Stimulated activated CD8-positive, alpha-beta memory T cell treated with anti-CD3 and anti-CD28 coated beads, Interleukin-4, amount 100 ng/mL, for 24 hours (primary cell): ENCODE data around the gene SEC23IP.

Experiments
- DNase-seq: peaks from one replicate; pipeline ENCODE4 v3.0.0-alpha.2; 2020; ENCODE audit warnings: low read depth

The SEC23IP gene

DNA sequence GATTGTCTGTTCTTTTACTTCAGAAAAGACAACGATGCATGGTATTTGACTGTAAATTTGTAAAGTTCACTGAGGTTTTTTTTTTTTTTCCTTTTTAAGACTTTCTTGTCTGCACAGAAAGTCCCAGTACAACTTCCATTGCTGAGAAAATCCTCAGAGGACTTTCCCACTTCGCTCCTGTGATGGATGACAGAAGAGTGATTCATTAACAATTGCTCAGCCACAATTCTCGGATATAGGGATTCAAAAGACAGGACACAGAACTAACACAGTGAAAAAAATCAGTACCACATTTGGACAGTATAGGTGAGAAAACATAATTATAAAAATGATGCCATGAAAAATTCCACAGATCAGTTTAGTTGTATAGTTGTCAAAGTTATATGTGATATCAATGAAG is 48.0 kb downstream of the SEC23IP start:
- DNase-seq: no peak

DNA sequence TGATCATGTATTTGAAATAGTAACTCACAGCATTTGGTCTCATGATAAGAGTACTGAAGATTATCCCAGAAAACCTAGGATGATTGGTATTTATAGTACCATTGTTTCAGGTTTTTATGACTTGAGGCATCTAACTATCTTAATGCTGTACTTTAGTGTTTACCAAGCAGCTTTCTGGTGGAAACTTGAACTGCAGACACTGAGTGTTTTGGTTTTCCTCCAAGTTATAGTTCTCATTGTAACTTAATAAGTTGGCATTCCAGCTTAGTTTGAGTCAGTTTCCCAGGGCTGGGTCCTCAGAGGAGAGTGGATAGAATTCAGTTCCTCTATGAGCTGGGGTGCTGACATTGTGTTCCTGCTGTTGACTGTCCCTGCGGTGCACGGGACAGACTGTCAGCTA is 50.4 kb downstream of the SEC23IP start:
- DNase-seq: no peak

GRCh38 chr10:119945805-119946204 is 53.3 kb downstream of the SEC23IP start:
- DNase-seq: no peak

GRCh38 chr10:119947300-119947699 is 54.8 kb downstream of the SEC23IP start:
- no peak for DNase-seq

DNA sequence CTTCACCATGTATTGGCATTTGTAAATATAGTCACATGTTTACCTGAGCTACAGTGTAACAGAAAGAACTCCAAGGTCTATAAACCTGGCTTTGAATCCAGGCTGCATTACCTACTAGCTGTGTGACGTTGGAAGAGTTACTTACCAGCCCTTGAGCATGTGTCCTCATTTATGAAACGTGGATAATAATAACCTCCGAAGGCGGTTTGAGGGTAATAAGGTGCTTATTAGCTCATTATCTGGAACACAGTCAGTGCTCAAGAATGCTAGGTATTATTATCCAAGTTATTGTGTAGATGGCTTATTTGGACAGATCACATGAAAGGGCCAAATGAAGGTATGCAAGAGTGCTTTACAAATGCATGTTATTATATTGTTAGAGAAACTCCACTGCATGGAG is 64.9 kb downstream of the SEC23IP start:
- no peak for DNase-seq

GRCh38 chr10:119962837-119963236 is 70.3 kb downstream of the SEC23IP start:
- DNase-seq: no peak

DNA sequence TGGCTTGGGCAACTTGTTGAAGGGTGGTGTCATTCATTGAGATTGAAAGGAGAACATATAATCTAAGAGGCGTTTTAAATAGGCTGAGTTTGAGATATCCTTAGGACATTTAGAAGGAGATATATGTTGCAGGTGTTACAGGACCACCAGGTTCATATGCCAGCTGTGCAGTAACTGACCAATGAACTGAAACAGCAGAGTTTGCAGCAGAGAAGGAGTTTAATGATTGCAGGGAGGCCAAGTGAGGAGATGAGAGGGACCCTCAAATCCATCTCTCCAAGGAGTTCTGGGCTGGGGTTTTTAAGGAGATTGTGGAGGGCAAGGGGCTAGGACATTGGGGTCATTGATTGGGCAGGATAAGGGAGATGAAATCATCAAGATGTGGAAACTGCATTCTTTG is 74.5 kb downstream of the SEC23IP start:
- DNase-seq: no peak

DNA sequence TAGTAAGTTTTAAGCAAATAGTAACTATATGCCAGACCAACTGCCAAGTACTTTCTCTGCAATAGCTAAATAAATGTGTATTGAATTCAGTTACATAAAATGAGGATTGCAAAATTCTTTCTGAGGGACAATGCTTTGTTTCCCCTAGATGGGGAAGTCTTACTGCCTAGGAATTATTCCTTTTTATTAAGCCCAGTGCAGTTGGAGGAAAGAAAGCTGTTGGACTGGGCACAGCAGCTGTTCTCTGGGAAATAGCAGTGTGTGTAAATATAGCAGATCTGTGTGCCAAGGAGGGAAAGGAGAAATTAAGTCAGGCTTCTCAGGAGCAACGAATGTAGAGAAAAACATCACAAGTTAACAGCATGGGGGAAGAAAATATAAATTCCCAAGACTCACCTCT is 77.1 kb downstream of the SEC23IP start:
- DNase-seq: no peak

DNA sequence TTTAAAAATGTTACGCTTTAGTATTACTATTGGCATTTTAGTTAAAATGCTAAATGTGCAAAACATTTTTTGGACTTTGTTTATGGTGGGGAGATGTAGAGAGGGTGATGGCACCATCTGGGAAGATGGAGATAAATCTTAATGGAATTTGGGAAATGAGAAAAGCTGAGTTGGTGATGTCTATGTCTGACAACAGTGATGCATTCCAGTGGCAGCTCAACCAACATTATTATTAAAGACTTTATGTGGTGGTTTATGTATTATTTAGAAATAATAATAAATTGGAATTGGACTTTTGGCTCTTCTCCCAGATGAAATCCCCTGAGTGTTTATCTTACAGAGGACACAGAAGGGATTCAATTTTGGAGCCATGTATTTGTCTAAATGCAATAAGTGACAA is 77.6 kb downstream of the SEC23IP start:
- DNase-seq: no peak

DNA sequence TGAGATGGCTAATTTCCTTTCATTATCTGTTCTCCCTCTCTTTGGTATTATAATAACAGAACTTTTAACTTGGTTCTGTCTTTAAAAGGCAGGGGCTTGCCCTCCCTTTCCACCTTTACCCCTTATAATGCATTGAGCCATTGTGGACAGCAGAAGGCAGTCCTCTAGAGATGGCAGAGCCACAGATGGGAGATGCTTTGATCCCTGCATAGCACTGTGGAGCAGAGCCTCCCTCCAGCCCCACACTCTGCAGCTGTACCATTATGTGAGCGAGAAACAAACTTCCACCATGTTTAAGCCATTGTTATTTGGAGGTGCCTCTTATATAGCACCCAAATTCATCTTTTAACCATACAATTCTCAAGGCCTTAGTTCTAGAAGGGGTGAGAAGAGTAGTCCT is 78.4 kb downstream of the SEC23IP start:
- DNase-seq: no peak

DNA sequence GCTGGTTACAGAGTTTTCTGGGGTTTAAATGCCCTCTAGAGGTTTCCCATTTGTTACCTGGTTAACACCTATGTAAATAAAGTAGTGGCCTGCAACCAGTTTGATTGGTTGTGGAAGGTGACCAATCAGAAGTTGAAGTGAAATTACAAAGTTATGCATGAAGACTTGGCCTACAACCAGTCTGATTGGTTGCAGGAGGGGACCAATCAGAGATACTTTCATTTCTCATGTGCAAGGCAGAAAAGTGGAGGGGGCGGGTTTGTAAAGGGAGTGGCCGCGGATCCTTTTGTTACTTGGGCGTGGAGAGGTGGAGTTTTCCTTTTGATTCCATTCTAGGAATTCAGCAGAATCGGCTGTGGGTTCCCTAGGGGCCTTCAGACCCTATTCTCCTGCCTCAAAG is 80.8 kb downstream of the SEC23IP start:
- DNase-seq: no peak

DNA sequence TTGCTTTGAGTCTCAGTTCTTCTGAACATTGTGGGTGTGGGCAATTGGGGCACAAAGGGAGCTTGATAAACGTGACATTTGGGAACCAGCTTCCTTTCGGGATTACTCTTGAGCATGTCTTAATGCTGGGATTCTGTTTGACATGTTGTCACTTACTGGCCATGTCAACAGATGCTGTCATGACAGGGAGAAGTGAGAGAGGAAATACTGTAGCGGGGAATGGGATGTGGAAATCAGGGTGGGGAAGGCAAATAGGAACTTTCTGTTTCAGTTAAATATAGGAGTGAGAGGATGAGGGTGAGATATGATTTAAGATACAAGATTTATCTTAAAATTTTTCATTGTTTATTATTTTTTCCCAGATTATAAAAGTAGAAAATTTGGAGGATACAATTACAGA is 83.9 kb downstream of the SEC23IP start:
- no peak for DNase-seq

DNA sequence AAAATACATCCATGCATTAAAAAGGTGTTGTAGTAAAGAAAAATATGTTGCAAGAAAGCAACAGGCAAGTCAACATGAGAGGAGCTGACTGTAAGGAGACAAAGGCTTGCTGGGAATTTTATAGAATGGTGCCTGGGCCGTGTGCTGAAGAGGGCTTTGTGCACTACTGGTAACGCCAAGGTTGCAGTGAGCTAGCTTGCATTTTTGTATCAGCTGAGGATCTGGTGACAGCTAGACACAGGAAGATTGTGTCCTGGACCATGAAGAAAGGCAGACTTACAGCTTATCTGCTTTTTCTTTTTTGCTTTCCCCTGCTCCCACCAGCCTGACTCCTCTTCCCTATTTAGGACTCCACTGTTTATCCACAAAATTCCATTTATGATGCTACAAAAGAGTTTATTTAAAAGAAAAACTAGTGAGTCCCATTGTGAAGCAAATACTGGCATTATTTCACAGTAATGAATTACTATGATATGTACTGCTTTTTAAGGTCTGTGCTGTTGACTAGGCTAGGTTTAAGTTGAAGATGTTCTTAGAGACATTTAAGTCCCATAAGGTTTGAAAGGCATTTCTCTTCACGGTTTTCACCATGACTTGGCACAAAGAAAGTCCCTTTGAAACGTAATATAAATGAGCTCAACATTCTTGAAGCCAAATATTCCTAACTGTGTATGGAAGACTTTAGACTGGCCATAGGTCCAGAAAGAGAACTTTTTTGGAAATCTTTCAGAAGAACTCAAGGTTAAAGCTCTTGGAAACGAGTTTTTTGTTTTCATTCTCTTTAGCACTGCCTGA is 88.6 kb downstream of the SEC23IP start:
- no peak for DNase-seq

GRCh38 chr10:119981826-119982225 is 89.3 kb downstream of the SEC23IP start:
- DNase-seq: no peak

GRCh38 chr10:119988333-119988732 is 95.8 kb downstream of the SEC23IP start:
- no peak for DNase-seq

- DNase-seq: no peak
Observed at GRCh38 chr10:119989966-119990365, 97.4 kb downstream of the SEC23IP start.

DNA sequence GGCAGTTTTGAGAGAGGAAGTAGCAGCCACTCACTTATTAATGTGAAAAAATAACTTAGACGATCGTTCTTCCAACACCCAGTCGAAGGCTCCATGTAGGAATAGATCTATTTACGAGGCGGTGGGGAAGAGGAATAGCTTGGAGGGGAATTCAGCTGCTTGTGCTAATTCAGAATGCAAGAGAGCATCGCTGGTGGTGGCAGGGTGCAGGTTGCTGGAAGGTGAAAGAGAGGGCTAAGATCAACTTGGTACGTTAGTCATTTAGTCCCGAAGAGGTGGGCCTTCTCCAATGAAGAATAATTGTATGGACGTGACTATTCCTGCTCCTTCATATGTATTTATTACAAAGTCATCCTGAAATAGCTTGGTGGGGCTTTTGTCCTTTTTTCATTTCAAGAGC is 98.5 kb downstream of the SEC23IP start:
- no peak for DNase-seq

GRCh38 chr10:119991816-119992215 is 99.3 kb downstream of the SEC23IP start:
- DNase-seq: no peak
